ENCODE measurements around the gene GFPT2. TPM values are rescaled to one million over a fixed set of nuclear protein-coding genes. Genes with fewer than 3 reads are reported as not detected.

GFPT2 gene
- total RNA-seq, 2 donors from 2014 or later = 0.62 to 3.2 TPM

DNA sequence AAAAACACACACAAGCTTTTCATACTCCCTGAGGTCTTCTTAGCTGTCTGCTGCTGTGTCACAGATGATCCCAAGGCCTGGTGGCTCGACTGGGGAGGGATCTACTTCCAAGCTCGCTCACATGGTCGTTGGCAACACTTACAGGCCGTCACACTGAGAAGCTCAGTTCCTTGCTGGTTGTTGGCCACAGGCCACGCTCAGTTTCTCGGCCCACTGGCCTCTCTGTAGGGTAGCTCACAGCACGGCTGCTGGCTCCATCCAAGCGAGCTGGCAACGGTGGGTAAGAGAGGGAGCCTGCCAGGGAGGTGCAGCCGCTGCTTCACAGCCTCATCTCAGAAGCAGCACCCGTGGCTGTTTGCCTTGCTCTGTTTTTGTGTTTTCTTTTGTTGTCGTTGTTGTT lies 43.8 kb upstream of the GFPT2 start:
- intact Hi-C loops (cut with DNase I) = no loop called here
- DNase-seq = no peak
- TF ChIP-seq, protein P1, sequence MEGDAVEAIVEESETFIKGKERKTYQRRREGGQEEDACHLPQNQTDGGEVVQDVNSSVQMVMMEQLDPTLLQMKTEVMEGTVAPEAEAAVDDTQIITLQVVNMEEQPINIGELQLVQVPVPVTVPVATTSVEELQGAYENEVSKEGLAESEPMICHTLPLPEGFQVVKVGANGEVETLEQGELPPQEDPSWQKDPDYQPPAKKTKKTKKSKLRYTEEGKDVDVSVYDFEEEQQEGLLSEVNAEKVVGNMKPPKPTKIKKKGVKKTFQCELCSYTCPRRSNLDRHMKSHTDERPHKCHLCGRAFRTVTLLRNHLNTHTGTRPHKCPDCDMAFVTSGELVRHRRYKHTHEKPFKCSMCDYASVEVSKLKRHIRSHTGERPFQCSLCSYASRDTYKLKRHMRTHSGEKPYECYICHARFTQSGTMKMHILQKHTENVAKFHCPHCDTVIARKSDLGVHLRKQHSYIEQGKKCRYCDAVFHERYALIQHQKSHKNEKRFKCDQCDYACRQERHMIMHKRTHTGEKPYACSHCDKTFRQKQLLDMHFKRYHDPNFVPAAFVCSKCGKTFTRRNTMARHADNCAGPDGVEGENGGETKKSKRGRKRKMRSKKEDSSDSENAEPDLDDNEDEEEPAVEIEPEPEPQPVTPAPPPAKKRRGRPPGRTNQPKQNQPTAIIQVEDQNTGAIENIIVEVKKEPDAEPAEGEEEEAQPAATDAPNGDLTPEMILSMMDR (IDR thresholded peaks at IDR 0.05) = no peak

DNA sequence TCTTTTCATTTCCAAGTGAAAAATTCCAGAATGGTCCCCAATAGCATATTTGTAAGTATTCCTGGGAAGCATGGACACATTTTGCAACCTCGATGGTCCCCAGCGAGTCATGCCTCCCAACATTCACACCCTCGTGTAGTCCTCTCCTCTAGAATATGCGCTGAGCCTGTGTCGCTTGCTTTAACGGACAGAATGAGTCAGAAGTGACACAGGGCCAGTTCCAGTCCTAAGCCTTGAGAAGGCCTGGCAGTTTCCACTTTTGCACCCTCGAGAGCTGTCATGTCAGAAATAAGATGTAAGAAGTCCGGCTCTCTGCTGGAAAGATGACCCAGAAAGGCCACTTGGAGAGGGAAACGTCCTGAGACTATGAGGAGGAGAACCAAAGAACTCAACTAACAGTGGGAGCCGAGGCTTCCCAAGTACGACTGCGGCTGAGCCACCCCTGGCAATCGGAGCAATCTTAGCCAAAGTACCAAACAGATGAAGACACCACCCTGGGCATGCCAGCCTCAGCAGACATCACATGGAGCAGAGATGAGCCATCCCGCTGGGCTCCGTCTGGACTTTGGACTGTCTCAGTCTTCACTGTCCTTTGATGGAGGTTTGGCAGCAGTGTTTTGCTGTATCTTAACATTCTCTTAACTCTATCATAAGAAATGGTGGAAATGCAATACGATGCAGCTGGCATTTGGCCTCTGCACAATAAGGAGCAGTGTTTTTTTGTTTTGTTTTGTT lies 42.6 kb upstream of the GFPT2 start:
- H3K27ac ChIP-seq = no peak overlapping the region
- no peaks in the 10 kb centered on the region for H3K9me3 ChIP-seq
- H3K4me3 ChIP-seq = no peak overlapping the region
- intact Hi-C loops (cut with DNase I) = no loop called here
- H3K9ac ChIP-seq (ENCODE audit: low read depth in 2 of 2, low read length in 2 of 2) = no peak overlapping the region
- H3K36me3 ChIP-seq = no peaks in the 10 kb centered on the region
- DNase-seq = no peak
- no peaks in the 10 kb centered on the region for H3K27me3 ChIP-seq
- no peaks in the 10 kb centered on the region for H3K4me1 ChIP-seq
- TF ChIP-seq, protein P1 (IDR thresholded peaks at IDR 0.05) = no peak

More for the DNA sequence above, 43.8 kb upstream of the GFPT2 start:
- Histone ChIP-seq H3K9ac (ENCODE audit: low read depth in 2 of 2, low read length in 2 of 2) (no peak overlapping the region), H3K27me3 (no peaks in the 10 kb centered on the region), H3K9me3 (no peaks in the 10 kb centered on the region), H3K4me3 (no peak overlapping the region), H3K27ac (no peak overlapping the region), H3K4me1 (no peaks in the 10 kb centered on the region), H3K36me3 (no peaks in the 10 kb centered on the region)

DNA sequence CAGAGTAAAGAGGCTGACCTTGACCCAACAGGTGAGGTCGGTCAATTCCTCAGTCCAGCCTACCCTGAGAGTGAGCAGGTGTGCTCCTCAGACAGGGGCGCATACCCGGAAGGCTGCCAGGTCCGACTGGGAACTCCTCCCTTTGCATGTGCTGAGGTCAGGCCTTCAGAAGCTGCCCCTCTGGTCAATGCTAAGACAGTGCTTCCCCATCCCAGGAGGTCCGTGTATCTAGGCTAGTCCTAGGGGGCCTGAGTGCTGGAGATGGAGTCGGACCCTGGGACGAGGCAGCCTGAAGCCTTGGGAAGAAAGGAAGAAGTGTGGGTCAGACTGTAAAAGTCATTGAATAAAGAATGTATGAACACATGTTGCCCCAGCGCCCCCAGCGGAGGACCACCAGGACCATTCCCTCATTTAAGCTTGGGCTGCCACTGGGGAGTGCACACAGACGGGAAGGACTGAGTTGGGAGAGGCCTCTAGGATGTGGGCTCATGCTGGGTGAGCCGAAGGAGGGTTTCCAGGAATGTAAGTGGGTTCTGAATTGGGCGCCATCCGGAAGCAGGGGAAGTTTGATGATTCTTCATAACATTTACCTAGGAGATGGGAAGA lies 41.0 kb upstream of the GFPT2 start:
- Histone ChIP-seq H3K4me3 (no peak overlapping the region), H3K27ac (no peak overlapping the region), H3K9me3 (no peaks in the 10 kb centered on the region), H3K27me3 (no peaks in the 10 kb centered on the region), H3K36me3 (no peaks in the 10 kb centered on the region), H3K9ac (ENCODE audit: low read depth in 2 of 2, low read length in 2 of 2) (no peak overlapping the region), H3K4me1 (no peaks in the 10 kb centered on the region)
- DNase-seq = no peak
- TF ChIP-seq, protein P1 (IDR thresholded peaks at IDR 0.05) = no peak
- intact Hi-C loops (cut with DNase I) = no loop called here

DNA sequence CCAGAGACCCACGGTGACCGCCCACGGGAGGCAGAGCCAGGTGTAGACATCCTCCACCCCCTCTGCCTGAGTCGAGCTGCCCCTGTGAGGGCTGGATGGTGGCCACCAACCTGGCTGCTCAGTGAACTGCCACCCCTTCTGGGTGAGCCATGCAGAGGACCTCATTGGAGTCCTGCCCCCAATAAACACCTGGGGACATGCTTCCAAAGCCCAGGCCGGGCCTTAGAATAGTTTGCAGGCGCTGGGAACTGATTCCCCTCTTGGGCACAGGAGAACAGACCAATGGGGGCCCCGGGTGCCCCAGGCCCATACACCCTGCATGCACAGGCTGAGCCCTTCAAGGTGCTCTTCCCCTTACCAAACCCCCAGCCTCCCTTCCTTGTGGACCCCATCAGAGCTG lies 38.1 kb upstream of the GFPT2 start:
- Histone ChIP-seq H3K9me3 (no peaks in the 10 kb centered on the region), H3K27ac (no peak overlapping the region), H3K27me3 (no peaks in the 10 kb centered on the region), H3K4me1 (no peaks in the 10 kb centered on the region), H3K4me3 (no peak overlapping the region), H3K36me3 (no peaks in the 10 kb centered on the region), H3K9ac (ENCODE audit: low read depth in 2 of 2, low read length in 2 of 2) (no peak overlapping the region)
- DNase-seq = no peak
- intact Hi-C loops (cut with DNase I) = no loop called here
- TF ChIP-seq, protein P1 (IDR thresholded peaks at IDR 0.05) = no peak

DNA sequence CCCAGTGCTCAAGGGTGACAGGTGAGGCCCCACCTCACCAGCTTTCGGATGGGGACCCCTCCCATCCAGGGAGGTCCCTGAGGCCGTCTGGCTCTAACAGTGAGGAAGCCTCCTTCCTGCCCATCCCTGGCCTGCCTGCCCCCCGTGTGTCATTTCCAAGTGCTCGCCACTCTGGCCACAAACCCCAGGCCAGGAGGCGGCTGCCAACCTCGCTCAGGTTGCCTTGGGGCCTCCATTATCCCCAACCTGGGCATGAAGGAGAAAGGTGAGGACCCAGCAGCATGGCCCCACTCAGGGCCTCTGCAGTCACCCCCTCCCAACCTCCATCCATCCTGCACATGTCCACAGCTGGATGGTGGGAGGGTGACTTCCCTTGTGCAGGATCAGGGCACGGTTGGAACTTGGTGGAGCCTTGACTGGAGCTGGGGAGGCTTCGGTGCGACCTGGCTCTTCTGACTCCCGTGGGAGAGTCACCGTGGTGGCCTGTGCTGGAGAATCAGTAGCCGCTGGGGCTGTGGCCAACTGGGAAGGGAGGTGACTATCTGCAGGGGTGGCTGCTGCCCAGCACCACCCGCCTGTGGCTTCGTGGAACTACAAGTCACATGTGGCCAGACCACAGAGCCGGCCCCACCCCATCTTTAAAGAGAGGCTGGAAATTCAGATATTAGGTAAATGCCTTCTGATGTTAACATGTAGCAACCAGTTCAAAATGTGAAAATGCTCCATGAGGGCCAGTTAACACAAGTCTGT lies 37.5 kb upstream of the GFPT2 start:
- no peak overlapping the region for H3K27ac ChIP-seq
- H3K27me3 ChIP-seq = no peaks in the 10 kb centered on the region
- TF ChIP-seq, protein P1 (IDR thresholded peaks at IDR 0.05) = no peak
- H3K36me3 ChIP-seq = no peaks in the 10 kb centered on the region
- intact Hi-C loops (cut with DNase I) = no loop called here
- no peak overlapping the region for H3K9ac ChIP-seq (ENCODE audit: low read depth in 2 of 2, low read length in 2 of 2)
- H3K9me3 ChIP-seq = no peaks in the 10 kb centered on the region
- no peaks in the 10 kb centered on the region for H3K4me1 ChIP-seq
- no peak for DNase-seq
- H3K4me3 ChIP-seq = no peak overlapping the region

All from colonic mucosa (tissue), 4 donors.